Peyer's patch (tissue), 4 donors: ENCODE results near the gene BMP3.

Experiments used
- POLR2A ChIP-seq, 2 donors: fragments of 450-650 bp; IDR thresholded peaks; one replicate each; pipeline ENCODE4 v1.5.1; 2017; ENCODE audit warnings: antibody characterized with exemption in 2 of 2, mild to moderate bottlenecking in 2 of 2, moderate library complexity in 2 of 2
- TF ChIP-seq, protein P1 (sequence below), 6 experiments: fragments of 450-650 bp in 4 of 6; fragments of 200-600 bp in 2 of 6; sonication (generic) in 1 of 6; IDR thresholded peaks; one replicate each; pipeline ENCODE4 v1.5.1; 2017 to 2019; ENCODE audit warnings: antibody characterized with exemption in 6 of 6, mild to moderate bottlenecking in 3 of 6, moderate library complexity in 1 of 6

DNA sequence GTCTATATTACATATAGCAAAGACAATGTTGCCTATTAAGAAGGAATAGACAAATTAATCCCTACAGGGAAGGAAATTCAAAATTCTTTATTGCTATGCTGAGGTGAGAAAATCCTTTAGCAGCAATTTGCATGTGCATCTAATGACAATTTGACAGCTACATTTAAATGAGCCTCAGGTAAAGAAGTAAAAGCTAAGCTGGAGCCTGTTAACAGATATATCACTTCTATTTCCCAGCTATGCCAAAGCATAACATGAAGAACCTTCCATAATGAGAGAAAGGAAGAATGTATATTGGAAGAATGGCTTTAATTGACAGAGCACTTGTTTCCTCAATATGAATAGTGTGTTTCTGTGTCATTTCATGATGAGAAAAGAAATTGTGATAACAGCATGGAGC lies 71.6 kb downstream of the BMP3 start:
- TF ChIP-seq, protein P1, sequence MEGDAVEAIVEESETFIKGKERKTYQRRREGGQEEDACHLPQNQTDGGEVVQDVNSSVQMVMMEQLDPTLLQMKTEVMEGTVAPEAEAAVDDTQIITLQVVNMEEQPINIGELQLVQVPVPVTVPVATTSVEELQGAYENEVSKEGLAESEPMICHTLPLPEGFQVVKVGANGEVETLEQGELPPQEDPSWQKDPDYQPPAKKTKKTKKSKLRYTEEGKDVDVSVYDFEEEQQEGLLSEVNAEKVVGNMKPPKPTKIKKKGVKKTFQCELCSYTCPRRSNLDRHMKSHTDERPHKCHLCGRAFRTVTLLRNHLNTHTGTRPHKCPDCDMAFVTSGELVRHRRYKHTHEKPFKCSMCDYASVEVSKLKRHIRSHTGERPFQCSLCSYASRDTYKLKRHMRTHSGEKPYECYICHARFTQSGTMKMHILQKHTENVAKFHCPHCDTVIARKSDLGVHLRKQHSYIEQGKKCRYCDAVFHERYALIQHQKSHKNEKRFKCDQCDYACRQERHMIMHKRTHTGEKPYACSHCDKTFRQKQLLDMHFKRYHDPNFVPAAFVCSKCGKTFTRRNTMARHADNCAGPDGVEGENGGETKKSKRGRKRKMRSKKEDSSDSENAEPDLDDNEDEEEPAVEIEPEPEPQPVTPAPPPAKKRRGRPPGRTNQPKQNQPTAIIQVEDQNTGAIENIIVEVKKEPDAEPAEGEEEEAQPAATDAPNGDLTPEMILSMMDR (IDR thresholded peaks at IDR 0.05): no peak
- no peak for TF ChIP-seq POLR2A (IDR thresholded peaks at IDR 0.05)
